BLaER1 treated with 17β-estradiol and CSF1 and Interleukin-3, amounts not matched to agents 10 nM and 100 nM (cell line): Measurements from ENCODE around the gene TSPAN18.

ENCODE experiments used
- H3K27ac ChIP-seq, 11 experiments: shearing (Covaris generic); formaldehyde crosslinking; 2 replicates each; pipeline ENCODE4 v1.8.1; 2022
- H3K27me3 ChIP-seq, 11 experiments: shearing (Covaris generic); formaldehyde crosslinking; 2 replicates each; pipeline ENCODE4 v1.8.1; 2022
- H3K36me3 ChIP-seq, 11 experiments: shearing (Covaris generic); formaldehyde crosslinking; 2 replicates each; pipeline ENCODE4 v1.8.1; 2022
- H3K4me1 ChIP-seq, 10 experiments: shearing (Covaris generic); formaldehyde crosslinking; 2 replicates each; pipeline ENCODE4 v1.8.1; 2022
- H3K4me2 ChIP-seq, 11 experiments: shearing (Covaris generic); formaldehyde crosslinking; 2 replicates each; pipeline ENCODE4 v1.8.1; 2022
- H3K4me3 ChIP-seq, 10 experiments: shearing (Covaris generic); formaldehyde crosslinking; 2 replicates each; pipeline ENCODE4 v1.8.1; 2022
- H3K9ac ChIP-seq, 11 experiments: shearing (Covaris generic); formaldehyde crosslinking; 2 replicates each; pipeline ENCODE4 v1.8.1; 2022
- H3K9me3 ChIP-seq, 11 experiments: shearing (Covaris generic); formaldehyde crosslinking; replicated peaks in 1 of 11; 2 replicates each; pipeline ENCODE4 v1.8.1; 2022
- H4K20me1 ChIP-seq, 11 experiments: shearing (Covaris generic); formaldehyde crosslinking; 2 replicates each; pipeline ENCODE4 v1.8.1; 2022
- Cebpa-rat ChIP-seq, 11 experiments: shearing (Covaris generic); IDR thresholded peaks; 2 replicates each; pipeline ENCODE4 v1.8.1; 2022

Gene TSPAN18

GRCh38 chr11:44726283-44727113 is at the start of gene TSPAN18:
Gene TSPAN18, plus strand, starts transcription at chr11:44726962. Its CDS starts 179,455 bp downstream, at chr11:44906417.
- peaks cover 0 to 20% (median 0%) of the 10 kb centered on the region in 11 experiments; a peak in 11 of 22 replicates for H4K20me1 ChIP-seq
- TF ChIP-seq Cebpa-rat (IDR thresholded peaks at IDR 0.05) = no peak
- H3K36me3 ChIP-seq = no peaks in the 10 kb centered on the region
- peaks cover 49 to 62% (median 56%) of the 10 kb centered on the region in 11 experiments for H3K27me3 ChIP-seq
- H3K4me1 ChIP-seq = peaks cover 14 to 32% (median 22%) of the 10 kb centered on the region in 10 experiments; a peak in 19 of 20 replicates
- H3K4me2 ChIP-seq = peak within 1 kb of the TSS; percentile 99 to 100 (median 100)
- H3K4me3 ChIP-seq = peak within 1 kb of the TSS; percentile 56 to 75 (median 66)
- H3K9ac ChIP-seq = peak within 1 kb of the TSS; percentile 38 to 75 (median 65); a peak in 20 of 22 replicates
- H3K27ac ChIP-seq = no peak within 1 kb of the TSS; a peak in 1 of 22 replicates
- no peaks in the 10 kb centered on the region for H3K9me3 ChIP-seq

GRCh38 chr11:44680982-44681597 is 45.7 kb upstream of the TSPAN18 start:
- Histone ChIP-seq H3K4me3 (peak overlapping the region in 2 of 10 experiments; percentile 28 to 45; a peak in 3 of 20 replicates), H3K27ac (peak overlapping the region in 5 of 11 experiments; percentile 2 to 62 (median 25); a peak in 6 of 22 replicates), H3K4me1 (peaks cover 12 to 26% (median 20%) of the 10 kb centered on the region in 10 experiments), H3K9ac (peak overlapping the region in 3 of 11 experiments; percentile 28 to 54 (median 28); a peak in 2 of 22 replicates), H4K20me1 (no peaks in the 10 kb centered on the region), H3K36me3 (no peaks in the 10 kb centered on the region), H3K4me2 (peak overlapping the region; percentile 27 to 96 (median 70)), H3K27me3 (no peaks in the 10 kb centered on the region), H3K9me3 (peaks cover 0 to 6% (median 0%) of the 10 kb centered on the region in 11 experiments; a peak in 1 of 22 replicates)
- no peak for TF ChIP-seq Cebpa-rat (IDR thresholded peaks at IDR 0.05)

GRCh38 chr11:44681698-44682097 is 45.1 kb upstream of the TSPAN18 start:
- H3K36me3 ChIP-seq = no peaks in the 10 kb centered on the region
- no peaks in the 10 kb centered on the region for H4K20me1 ChIP-seq
- H3K27ac ChIP-seq = peak overlapping the region in 4 of 11 experiments; percentile 16 to 62 (median 32); a peak in 5 of 22 replicates
- peaks cover 12 to 26% (median 20%) of the 10 kb centered on the region in 10 experiments for H3K4me1 ChIP-seq
- H3K9me3 ChIP-seq = peaks cover 0 to 6% (median 0%) of the 10 kb centered on the region in 11 experiments; a peak in 1 of 22 replicates
- H3K4me2 ChIP-seq = peak overlapping the region; percentile 27 to 96 (median 70)
- no peaks in the 10 kb centered on the region for H3K27me3 ChIP-seq
- peak overlapping the region in 3 of 11 experiments; percentile 6 to 54 (median 28); a peak in 2 of 22 replicates for H3K9ac ChIP-seq
- H3K4me3 ChIP-seq = peak overlapping the region in 2 of 10 experiments; percentile 28 to 45; a peak in 3 of 20 replicates
- TF ChIP-seq Cebpa-rat (IDR thresholded peaks at IDR 0.05) = no peak

GRCh38 chr11:44684859-44685281 is 41.9 kb upstream of the TSPAN18 start:
- Histone ChIP-seq H3K9ac (no peak overlapping the region), H3K9me3 (peaks cover 0 to 11% (median 6%) of the 10 kb centered on the region in 11 experiments; a peak in 7 of 22 replicates), H3K27me3 (no peaks in the 10 kb centered on the region), H3K27ac (no peak overlapping the region), H4K20me1 (no peaks in the 10 kb centered on the region), H3K4me1 (peaks cover 12 to 38% (median 21%) of the 10 kb centered on the region in 10 experiments), H3K36me3 (no peaks in the 10 kb centered on the region), H3K4me3 (no peak overlapping the region), H3K4me2 (no peak overlapping the region)
- no peak for TF ChIP-seq Cebpa-rat (IDR thresholded peaks at IDR 0.05)

GRCh38 chr11:44687388-44687787 is 39.4 kb upstream of the TSPAN18 start:
- Histone ChIP-seq H4K20me1 (no peaks in the 10 kb centered on the region), H3K36me3 (no peaks in the 10 kb centered on the region), H3K27ac (no peak overlapping the region), H3K9me3 (peaks cover 0 to 11% (median 6%) of the 10 kb centered on the region in 11 experiments; a peak in 7 of 22 replicates), H3K9ac (no peak overlapping the region), H3K4me3 (no peak overlapping the region), H3K4me1 (peaks cover 0 to 15% (median 0%) of the 10 kb centered on the region in 10 experiments; a peak in 7 of 20 replicates), H3K4me2 (peak overlapping the region in 4 of 11 experiments; percentile 9 to 52 (median 38); a peak in 6 of 22 replicates), H3K27me3 (no peaks in the 10 kb centered on the region)
- TF ChIP-seq Cebpa-rat (IDR thresholded peaks at IDR 0.05) = no peak

- TF ChIP-seq Cebpa-rat (IDR thresholded peaks at IDR 0.05) = no peak
- H4K20me1 ChIP-seq = no peaks in the 10 kb centered on the region
- H3K4me2 ChIP-seq = no peak overlapping the region
- no peaks in the 10 kb centered on the region for H3K27me3 ChIP-seq
- H3K36me3 ChIP-seq = no peaks in the 10 kb centered on the region
- H3K4me3 ChIP-seq = no peak overlapping the region
- H3K27ac ChIP-seq = no peak overlapping the region
- H3K4me1 ChIP-seq = peaks cover 0 to 15% (median 0%) of the 10 kb centered on the region in 10 experiments; a peak in 7 of 20 replicates
- no peak overlapping the region for H3K9ac ChIP-seq
- peaks cover 0 to 11% (median 6%) of the 10 kb centered on the region in 11 experiments; a peak in 7 of 22 replicates for H3K9me3 ChIP-seq
Measured at GRCh38 chr11:44689265-44689664, 37.5 kb upstream of the TSPAN18 start.

- Histone ChIP-seq H3K9ac (no peak overlapping the region), H3K4me3 (no peak overlapping the region), H3K4me2 (no peak overlapping the region), H3K27ac (no peak overlapping the region), H3K4me1 (peaks cover 0 to 15% (median 0%) of the 10 kb centered on the region in 10 experiments; a peak in 7 of 20 replicates), H3K36me3 (no peaks in the 10 kb centered on the region), H3K27me3 (no peaks in the 10 kb centered on the region), H4K20me1 (no peaks in the 10 kb centered on the region), H3K9me3 (peaks cover 0 to 11% (median 6%) of the 10 kb centered on the region in 11 experiments; a peak in 7 of 22 replicates)
- no peak for TF ChIP-seq Cebpa-rat (IDR thresholded peaks at IDR 0.05)
Measured at GRCh38 chr11:44690651-44691050, 36.1 kb upstream of the TSPAN18 start.

- Histone ChIP-seq H3K4me2 (no peak overlapping the region), H3K4me1 (peaks cover 0 to 7% (median 0%) of the 10 kb centered on the region in 10 experiments; a peak in 7 of 20 replicates), H3K4me3 (no peak overlapping the region), H3K9me3 (peaks cover 0 to 11% (median 5%) of the 10 kb centered on the region in 11 experiments; a peak in 7 of 22 replicates), H3K27me3 (peaks cover 0 to 7% (median 1%) of the 10 kb centered on the region in 11 experiments; a peak in 13 of 22 replicates), H4K20me1 (no peaks in the 10 kb centered on the region), H3K9ac (no peak overlapping the region), H3K27ac (no peak overlapping the region), H3K36me3 (no peaks in the 10 kb centered on the region)
- TF ChIP-seq Cebpa-rat (IDR thresholded peaks at IDR 0.05) = no peak
Measured at GRCh38 chr11:44692460-44692859, 34.3 kb upstream of the TSPAN18 start.
